Lung (tissue), 12 donors: ENCODE data around the gene USF2. TPM values are rescaled to one million over a fixed set of nuclear protein-coding genes. Genes with fewer than 3 reads are reported as not detected.

Experiments
- ATAC-seq: fragments of 200-7000 bp; cut with Tn5 transposase; one replicate; pipeline ENCODE4 v1.9.1; 2020; ENCODE audit warnings: moderate number of reproducible peaks; ENCODE audit not compliant: insufficient read depth, low FRiP score
- DNase-seq, 3 donors: peaks; one replicate each; pipeline ENCODE4 v3.0.0-alpha.2; 2013 to 2017
- H3K27ac ChIP-seq, 2 donors: one replicate each; pipeline ENCODE4 v1.5.1; 2013; ENCODE audit warnings: mild to moderate bottlenecking in 2 of 2, moderate library complexity in 2 of 2, control low read depth in 1 of 2, inconsistent platforms in 1 of 2, low read depth in 1 of 2, low read length in 1 of 2
- H3K27me3 ChIP-seq, 3 donors: one replicate each; pipeline ENCODE4 v1.5.1; 2013; ENCODE audit warnings: low read length in 2 of 3; ENCODE audit not compliant: control insufficient read depth in 3 of 3, insufficient read depth in 3 of 3
- H3K36me3 ChIP-seq, 4 donors: one replicate each; pipeline ENCODE4 v1.5.1; 2013; ENCODE audit warnings: low read length in 4 of 4, mild to moderate bottlenecking in 1 of 4, moderate library complexity in 1 of 4; ENCODE audit not compliant: control insufficient read depth in 4 of 4, insufficient read depth in 4 of 4
- H3K4me1 ChIP-seq, 5 donors: one replicate each; pipeline ENCODE4 v1.5.1; 2013; ENCODE audit warnings: low read length in 5 of 5, mild to moderate bottlenecking in 2 of 5, moderate library complexity in 1 of 5; ENCODE audit not compliant: control insufficient read depth in 5 of 5, insufficient read depth in 5 of 5
- H3K4me3 ChIP-seq: one replicate; pipeline ENCODE4 v1.5.1; 2013; ENCODE audit warnings: mild to moderate bottlenecking, control low read depth, moderate library complexity
- H3K9ac ChIP-seq, 2 donors: one replicate each; pipeline ENCODE4 v1.5.1; 2013; ENCODE audit warnings: low read length in 2 of 2, control low read depth in 1 of 2; ENCODE audit not compliant: insufficient read depth in 1 of 2
- H3K9me3 ChIP-seq, 4 donors: one replicate each; pipeline ENCODE4 v1.5.1; 2013; ENCODE audit warnings: low read length in 3 of 4, mild to moderate bottlenecking in 1 of 4, moderate library complexity in 1 of 4; ENCODE audit not compliant: control insufficient read depth in 4 of 4, insufficient read depth in 3 of 4
- CTCF ChIP-seq: IDR thresholded peaks from 2 replicates; pipeline ENCODE4 v1.5.1; 2012; ENCODE audit warnings: mild to moderate bottlenecking; ENCODE audit errors: control extremely low read depth, extremely low read depth
- WGBS, 2 donors: extraction: QIAGEN DNeasy Blood & Tissue Kit; methylation state at CpG; one replicate each; pipeline ENCODE4 v1.1.7; 2013; 5-methylcytosine and 5-hydroxymethylcytosine counted together
- polyA plus RNA-seq, 2 donors: library from polyadenylated mRNA; stranded (reverse); fragments of 200-250 nt; gene quantifications; one replicate each; pipeline ENCODE4 v1.2.1, GENCODE V29; 2013
- total RNA-seq, 2 donors: library from RNA; depleted of rRNA in 1 of 2; stranded (reverse); fragments of >200 nt in 1 of 2; gene quantifications; one replicate each; pipeline ENCODE4 v1.2.1, GENCODE V29; 2014 to 2021
- donor health status: control.
- donor health status: control.
- donor health status: Bipolar disorder and iron deficiency.
- donor health status: healthy.
- donor health status: DM: yes; HTN: yes; CAD: no.

USF2 gene
- total and polyA plus RNA-seq, 4 donors = 74.9 to 163 (median 133) TPM

- H3K9me3 ChIP-seq = no peaks in the 10 kb centered on the region
- no peak overlapping the region for H3K9ac ChIP-seq
- H3K36me3 ChIP-seq = peaks cover 0 to 3% (median 0%) of the 10 kb centered on the region in 4 donors
- ATAC-seq = no peak
- H3K27ac ChIP-seq = no peak overlapping the region
- no peak for TF ChIP-seq CTCF
- DNase-seq = no peak
- H3K27me3 ChIP-seq = no peaks in the 10 kb centered on the region
- no peak overlapping the region for H3K4me3 ChIP-seq
- WGBS, 2 donors = 79 to 81% methylated on average over 4 of the region's 4 CpGs
- H3K4me1 ChIP-seq = no peaks in the 10 kb centered on the region
These were observed 60.6 kb downstream of the USF2 start for GRCh38 chr19:35329323-35329722.

Other genes with a start within 250 kb of the USF2 start
- 1 to 10 TPM; 1.5 to 8.4 TPM for gene SCN1B, start 238.5 kb upstream of the USF2 start, total RNA-seq
- gene SCN1B, start 238.5 kb upstream of the USF2 start, polyA plus RNA-seq = 10 to 100 TPM in 1 of 2 donors, 1 to 10 TPM in 1; 9.5 to 12.6 TPM
- gene HPN, start 227.2 kb upstream of the USF2 start, total RNA-seq = 10 to 100 TPM; 15.4 to 31.1 TPM
- 10 to 100 TPM; 22.5 to 41.4 TPM for gene HPN, start 227.2 kb upstream of the USF2 start, polyA plus RNA-seq
- gene FXYD3, start 153.1 kb upstream of the USF2 start, total RNA-seq = 100 to 1,000 TPM; 130 to 172 TPM
- 100 to 1,000 TPM; 147 to 467 TPM for gene FXYD3, start 153.1 kb upstream of the USF2 start, polyA plus RNA-seq
- 1 to 10 TPM; 3.5 to 4.6 TPM for gene LGI4, start 133.9 kb upstream of the USF2 start, total RNA-seq
- 10 to 100 TPM in 1 of 2 donors, 1 to 10 TPM in 1; 1.6 to 11.2 TPM for gene LGI4, start 133.9 kb upstream of the USF2 start, polyA plus RNA-seq
- 10 to 100 TPM; 17.8 to 27.5 TPM for gene FXYD1, start 130.1 kb upstream of the USF2 start, total RNA-seq
- 10 to 100 TPM in 1 of 2 donors, 1 to 10 TPM in 1; 5.7 to 37.6 TPM for gene FXYD1, start 130.1 kb upstream of the USF2 start, polyA plus RNA-seq
- gene FXYD7, start 125.7 kb upstream of the USF2 start, total RNA-seq = not detected
- gene FXYD7, start 125.7 kb upstream of the USF2 start, polyA plus RNA-seq = under 1 TPM; 0.31 to 0.39 TPM
- 100 to 1,000 TPM in 1 of 2 donors, 1 to 10 TPM in 1; 9.9 to 124 TPM for gene FXYD5, start 114.2 kb upstream of the USF2 start, total RNA-seq
- gene FXYD5, start 114.2 kb upstream of the USF2 start, polyA plus RNA-seq = 100 to 1,000 TPM; 152 to 203 TPM
- gene FAM187B, start 40.2 kb upstream of the USF2 start, total RNA-seq = under 1 TPM in 1 of 2 donors, not detected in 1; 0.28 TPM
- gene FAM187B, start 40.2 kb upstream of the USF2 start, polyA plus RNA-seq = under 1 TPM in 1 of 2 donors, not detected in 1; 0.20 TPM
- gene LSR, start 20.0 kb upstream of the USF2 start, total RNA-seq = 10 to 100 TPM; 30.8 to 82.0 TPM
- 10 to 100 TPM; 60.0 to 77.4 TPM for gene LSR, start 20.0 kb upstream of the USF2 start, polyA plus RNA-seq
- gene HAMP, start 13.6 kb downstream of the USF2 start, total RNA-seq = 1 to 10 TPM in 1 of 2 donors, under 1 TPM in 1; 0.28 to 1.5 TPM
- gene HAMP, start 13.6 kb downstream of the USF2 start, polyA plus RNA-seq = 10 to 100 TPM in 1 of 2 donors, 1 to 10 TPM in 1; 1.7 to 85.7 TPM
- 1 to 10 TPM; 1.5 to 8.8 TPM for gene MAG, start 23.2 kb downstream of the USF2 start, total RNA-seq
- gene MAG, start 23.2 kb downstream of the USF2 start, polyA plus RNA-seq = 1 to 10 TPM in 1 of 2 donors, under 1 TPM in 1; 0.08 to 2.3 TPM
- 10 to 100 TPM; 13.5 to 53.8 TPM for gene CD22, start 60.2 kb downstream of the USF2 start, total RNA-seq
- 10 to 100 TPM in 1 of 2 donors, 1 to 10 TPM in 1; 4.7 to 48.0 TPM for gene CD22, start 60.2 kb downstream of the USF2 start, polyA plus RNA-seq
- gene FFAR1, start 78.9 kb downstream of the USF2 start, total RNA-seq = under 1 TPM; 0.37 to 0.49 TPM
- 1 to 10 TPM in 1 of 2 donors, under 1 TPM in 1; 0.06 to 1.1 TPM for gene FFAR1, start 78.9 kb downstream of the USF2 start, polyA plus RNA-seq
- gene FFAR3, start 89.5 kb downstream of the USF2 start, total RNA-seq = under 1 TPM; 0.26 to 0.55 TPM
- 10 to 100 TPM in 1 of 2 donors, under 1 TPM in 1; 0.06 to 20.9 TPM for gene FFAR3, start 89.5 kb downstream of the USF2 start, polyA plus RNA-seq
- under 1 TPM in 1 of 2 donors, not detected in 1; 0.21 TPM for gene GPR42, start 102.1 kb downstream of the USF2 start, total RNA-seq
- 1 to 10 TPM in 1 of 2 donors, not detected in 1; 1.5 TPM for gene GPR42, start 102.1 kb downstream of the USF2 start, polyA plus RNA-seq
- gene FFAR2, start 179.3 kb downstream of the USF2 start, total RNA-seq = 1 to 10 TPM; 2.6 to 6.2 TPM
- 100 to 1,000 TPM in 1 of 2 donors, 1 to 10 TPM in 1; 1.2 to 113 TPM for gene FFAR2, start 179.3 kb downstream of the USF2 start, polyA plus RNA-seq
- not detected for gene KRTDAP, start 221.5 kb downstream of the USF2 start, total RNA-seq
- under 1 TPM; 0.16 to 0.49 TPM for gene KRTDAP, start 221.5 kb downstream of the USF2 start, polyA plus RNA-seq
- 100 to 1,000 TPM in 1 of 2 donors, 10 to 100 TPM in 1; 84.6 to 127 TPM for gene DMKN, start 244.7 kb downstream of the USF2 start, total RNA-seq
- gene DMKN, start 244.7 kb downstream of the USF2 start, polyA plus RNA-seq = 100 to 1,000 TPM in 1 of 2 donors, 10 to 100 TPM in 1; 79.0 to 278 TPM